ENCODE measurements around the gene AIM2. TPM values are rescaled to one million over a fixed set of nuclear protein-coding genes. Genes with fewer than 3 reads are reported as not detected.
"Not testable (repeated sequence)": the region's sequence is repeated elsewhere in the genome, so short reads cannot be mapped to it uniquely, and the experiment has no call there.

The AIM2 gene
- total RNA-seq = 22.8 TPM

GRCh38 chr1:159076438-159077119, at the start of gene AIM2:
Gene AIM2 (minus strand): TSS chr1:159076766. CDS start chr1:159073499, 3,267 bp downstream.
- DNase-seq (ENCODE audit: low spot score in 2 of 2) = no peak
- no peak for FAIRE-seq

GRCh38 chr1:159123587-159123986, 47.0 kb upstream of the AIM2 start:
- no peak for FAIRE-seq
- DNase-seq (ENCODE audit: low spot score in 2 of 2) = no peak

GRCh38 chr1:159122005-159122621, 45.5 kb upstream of the AIM2 start:
- DNase-seq (ENCODE audit: low spot score in 2 of 2) (no peak), FAIRE-seq (no peak)

GRCh38 chr1:159121526-159121925, 45.0 kb upstream of the AIM2 start:
- DNase-seq (ENCODE audit: low spot score in 2 of 2) = no peak
- FAIRE-seq = no peak

- DNase-seq (ENCODE audit: low spot score in 2 of 2) (no peak), FAIRE-seq (no peak)
Measured at GRCh38 chr1:159120317-159120716, 43.8 kb upstream of the AIM2 start.

GRCh38 chr1:159113596-159114433, 37.2 kb upstream of the AIM2 start:
- DNase-seq (ENCODE audit: low spot score in 2 of 2) (no peak), FAIRE-seq (no peak)

GRCh38 chr1:159103021-159103420, 26.5 kb upstream of the AIM2 start:
- not testable (repeated sequence) for FAIRE-seq; DNase-seq (ENCODE audit: low spot score in 2 of 2)

GRCh38 chr1:159100589-159100988, 24.0 kb upstream of the AIM2 start:
- FAIRE-seq (no peak), DNase-seq (ENCODE audit: low spot score in 2 of 2) (no peak)

GRCh38 chr1:159098596-159098995, 22.0 kb upstream of the AIM2 start:
- DNase-seq (ENCODE audit: low spot score in 2 of 2) = no peak
- FAIRE-seq = no peak

GRCh38 chr1:159092036-159092760, 15.6 kb upstream of the AIM2 start:
- FAIRE-seq (no peak), DNase-seq (ENCODE audit: low spot score in 2 of 2) (no peak)

- FAIRE-seq = no peak
Measured at GRCh38 chr1:159091607-159092031, 15.1 kb upstream of the AIM2 start.

GRCh38 chr1:159091180-159091560, 14.6 kb upstream of the AIM2 start:
- FAIRE-seq (no peak), DNase-seq (ENCODE audit: low spot score in 2 of 2) (no peak)

More at GRCh38 chr1:159091607-159092031, 15.1 kb upstream of the AIM2 start:
- DNase-seq (ENCODE audit: low spot score in 2 of 2) = no peak

- FAIRE-seq = no peak
Measured at GRCh38 chr1:159090286-159091179, 14.0 kb upstream of the AIM2 start.

GRCh38 chr1:159089184-159089791, 12.7 kb upstream of the AIM2 start:
- FAIRE-seq = no peak
- DNase-seq (ENCODE audit: low spot score in 2 of 2) = no peak

More at GRCh38 chr1:159090286-159091179, 14.0 kb upstream of the AIM2 start:
- DNase-seq (ENCODE audit: low spot score in 2 of 2) = no peak

- FAIRE-seq (no peak), DNase-seq (ENCODE audit: low spot score in 2 of 2) (no peak)
Measured at GRCh38 chr1:159088546-159089183, 12.1 kb upstream of the AIM2 start.

GRCh38 chr1:159088050-159088449, 11.5 kb upstream of the AIM2 start:
- DNase-seq (ENCODE audit: low spot score in 2 of 2) (no peak), FAIRE-seq (no peak)

GRCh38 chr1:159084867-159085266, 8.3 kb upstream of the AIM2 start:
- DNase-seq (ENCODE audit: low spot score in 2 of 2) = no peak
- no peak for FAIRE-seq

GRCh38 chr1:159084152-159084551, 7.6 kb upstream of the AIM2 start:
- no peak for DNase-seq (ENCODE audit: low spot score in 2 of 2)

GRCh38 chr1:159083013-159083412, 6.4 kb upstream of the AIM2 start:
- no peak for FAIRE-seq

More at GRCh38 chr1:159084152-159084551, 7.6 kb upstream of the AIM2 start:
- no peak for FAIRE-seq

More at GRCh38 chr1:159083013-159083412, 6.4 kb upstream of the AIM2 start:
- DNase-seq (ENCODE audit: low spot score in 2 of 2) = no peak

Data from frontal cortex (tissue), 4 donors.